Lower leg skin (tissue), 4 donors: ENCODE results near the gene SLC19A2. TPM values are rescaled to one million over a fixed set of nuclear protein-coding genes. Genes with fewer than 3 reads are reported as not detected.

Experiments used
- DNase-seq, 2 donors: peaks; one replicate each; pipeline ENCODE4 v3.0.0-alpha.2; 2019; ENCODE audit warnings: low spot score in 2 of 2
- H3K4me3 ChIP-seq: fragments of 200-600 bp; sonication (generic); 2 replicates; pipeline ENCODE4 v1.5.1; 2017; ENCODE audit warnings: mild to moderate bottlenecking, low read depth; ENCODE audit not compliant: poor library complexity, severe bottlenecking
- CTCF ChIP-seq, 3 donors: fragments of 450-650 bp; IDR thresholded peaks; one replicate each; pipeline ENCODE4 v1.5.1; 2016; ENCODE audit warnings: antibody characterized with exemption in 3 of 3, mild to moderate bottlenecking in 3 of 3, moderate library complexity in 2 of 3
- POLR2A ChIP-seq, 2 donors: fragments of 450-650 bp; IDR thresholded peaks; one replicate each; pipeline ENCODE4 v1.6.1; 2016 to 2017; ENCODE audit warnings: antibody characterized with exemption in 2 of 2, mild to moderate bottlenecking in 1 of 2, moderate library complexity in 1 of 2
- WGBS, 2 donors: methylation state at CpG; one replicate each; pipeline ENCODE4 v1.1.5; 2018; 5-methylcytosine and 5-hydroxymethylcytosine counted together
- intact Hi-C: fragments of 100-400 bp; cut with DNase I; formaldehyde crosslinking; loops from one replicate; pipeline ENCODE4 v1.15.0; 2023; ENCODE audit warnings: low total_unique reads
- total RNA-seq, 4 donors: library from RNA; depleted of rRNA; stranded (reverse); fragments of >200 nt; gene quantifications; one replicate each; pipeline ENCODE4 v1.1.0, GENCODE V29; 2016

The SLC19A2 gene
- total RNA-seq, 4 donors from 2014 or later, result 25.2 to 37.4 (median 35.1) TPM

GRCh38 chr1:169486281-169487051, 722 bp upstream of the SLC19A2 start:
- TF ChIP-seq POLR2A (IDR thresholded peaks at IDR 0.05) (peak in 1 of 2 donors; percentile 16), CTCF (IDR thresholded peaks at IDR 0.05) (no peak)
- peak overlapping the region; percentile 14 for H3K4me3 ChIP-seq
- intact Hi-C loops, result no loop called here
- WGBS, 2 donors, result 4 to 5% methylated on average over 14 of the region's 14 CpGs
- no peak for DNase-seq

GRCh38 chr1:169484683-169485430, 887 bp downstream of the SLC19A2 start:
- no peak for TF ChIP-seq CTCF (IDR thresholded peaks at IDR 0.05)
- no peak for TF ChIP-seq POLR2A (IDR thresholded peaks at IDR 0.05)
- WGBS, 2 donors, result 11 to 14% methylated on average over 15 of the region's 15 CpGs
- DNase-seq, result peak; percentile 55 to 88
- intact Hi-C loops, result no loop called here
- peak overlapping the region; percentile 82 for H3K4me3 ChIP-seq

GRCh38 chr1:169484101-169484500, 1.6 kb downstream of the SLC19A2 start:
- intact Hi-C loops, result no loop called here
- H3K4me3 ChIP-seq, result no peak overlapping the region
- 40 to 42% methylated on average over 4 of the region's 4 CpGs for WGBS, 2 donors
- TF ChIP-seq POLR2A (IDR thresholded peaks at IDR 0.05) (no peak), CTCF (IDR thresholded peaks at IDR 0.05) (no peak)
- DNase-seq, result no peak

- WGBS, 2 donors, result 33 to 47% methylated on average over 5 of the region's 5 CpGs
- no peak for TF ChIP-seq CTCF (IDR thresholded peaks at IDR 0.05)
- TF ChIP-seq POLR2A (IDR thresholded peaks at IDR 0.05), result no peak
- intact Hi-C loops, result no loop called here
- H3K4me3 ChIP-seq, result no peak overlapping the region
- DNase-seq, result peak in 1 of 2 donors; percentile 55
Observed at GRCh38 chr1:169483500-169483966, 2.2 kb downstream of the SLC19A2 start.

GRCh38 chr1:169479363-169480066, 6.2 kb downstream of the SLC19A2 start:
- WGBS, 2 donors, result 75 to 90% methylated on average over 1 of the region's 1 CpG
- no peak for TF ChIP-seq CTCF (IDR thresholded peaks at IDR 0.05)
- TF ChIP-seq POLR2A (IDR thresholded peaks at IDR 0.05), result no peak
- no peak overlapping the region for H3K4me3 ChIP-seq
- intact Hi-C loops, result no loop called here
- DNase-seq, result no peak
